Neural cell (in vitro differentiated cells): ENCODE measurements around the gene MAMDC4.

Source experiments
- EP300 ChIP-seq: fragments of 450-650 bp; conservative IDR thresholded peaks from 2 replicates; pipeline ENCODE4 v1.6.1; 2014; ENCODE audit warnings: antibody characterized with exemption, mild to moderate bottlenecking, moderate library complexity; ENCODE audit not compliant: poor library complexity, severe bottlenecking
- EZH2 ChIP-seq: fragments of 200-600, 300-800 bp; shearing (Covaris generic), sonication (generic); IDR thresholded peaks from 2 replicates; pipeline ENCODE4 v1.6.1; 2014; ENCODE audit warnings: antibody characterized with exemption, low read length, borderline replicate concordance, mild to moderate bottlenecking; ENCODE audit not compliant: insufficient read depth, poor library complexity, severe bottlenecking
- POLR2AphosphoS5 ChIP-seq: IDR thresholded peaks from 2 replicates; pipeline ENCODE4 v1.6.1; 2012
- SMC3 ChIP-seq: fragments of 450-650 bp; conservative IDR thresholded peaks from 2 replicates; pipeline ENCODE4 v1.6.1; 2014; ENCODE audit warnings: antibody characterized with exemption, mild to moderate bottlenecking, moderate library complexity; ENCODE audit not compliant: poor library complexity
- TAF1 ChIP-seq: IDR thresholded peaks from 2 replicates; pipeline ENCODE4 v1.6.1; 2012; ENCODE audit warnings: low read depth
- TF ChIP-seq, protein P1 (sequence below): fragments of 450-650 bp; IDR thresholded peaks from 2 replicates; pipeline ENCODE4 v1.5.1; 2014; ENCODE audit warnings: antibody characterized with exemption, mild to moderate bottlenecking, moderate library complexity; ENCODE audit not compliant: poor library complexity, severe bottlenecking
- TF ChIP-seq, protein P2 (sequence below): IDR thresholded peaks from 2 replicates; pipeline ENCODE4 v1.6.1; 2012; ENCODE audit warnings: borderline replicate concordance

DNA sequence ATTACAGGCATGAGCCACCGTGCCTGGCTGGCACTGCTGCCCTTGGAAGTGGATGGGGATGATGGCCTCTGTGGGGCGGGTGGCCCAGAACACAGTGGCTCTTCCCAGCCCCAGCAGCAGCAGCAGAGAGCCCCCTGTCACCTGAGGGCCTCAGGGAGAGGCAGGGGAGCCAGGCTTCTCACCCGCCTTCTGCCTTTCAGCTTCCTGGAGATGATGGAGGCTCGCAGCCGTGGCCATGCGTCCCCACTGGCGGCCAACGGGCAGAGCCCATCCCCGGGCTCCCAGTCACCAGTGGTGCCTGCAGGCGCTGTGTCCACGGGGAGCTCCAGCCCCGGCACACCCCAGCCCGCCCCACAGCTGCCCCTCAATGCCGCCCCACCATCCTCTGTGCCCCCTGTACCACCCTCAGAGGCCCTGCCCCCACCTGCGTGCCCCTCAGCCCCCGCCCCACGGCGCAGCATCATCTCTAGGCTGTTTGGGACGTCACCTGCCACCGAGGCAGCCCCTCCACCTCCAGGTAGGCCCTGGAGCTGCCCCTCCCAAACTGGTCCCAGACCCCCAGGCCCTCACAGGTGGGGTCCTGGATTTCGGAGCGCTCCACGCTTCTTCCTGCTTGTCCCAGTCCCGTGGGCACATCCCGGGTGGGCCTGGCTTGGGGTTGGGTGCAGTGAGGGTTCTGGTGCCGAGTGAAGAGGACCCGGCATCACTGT is 14.8 kb upstream of the MAMDC4 start:
- no peak for TF ChIP-seq EZH2
- TF ChIP-seq, protein P1, sequence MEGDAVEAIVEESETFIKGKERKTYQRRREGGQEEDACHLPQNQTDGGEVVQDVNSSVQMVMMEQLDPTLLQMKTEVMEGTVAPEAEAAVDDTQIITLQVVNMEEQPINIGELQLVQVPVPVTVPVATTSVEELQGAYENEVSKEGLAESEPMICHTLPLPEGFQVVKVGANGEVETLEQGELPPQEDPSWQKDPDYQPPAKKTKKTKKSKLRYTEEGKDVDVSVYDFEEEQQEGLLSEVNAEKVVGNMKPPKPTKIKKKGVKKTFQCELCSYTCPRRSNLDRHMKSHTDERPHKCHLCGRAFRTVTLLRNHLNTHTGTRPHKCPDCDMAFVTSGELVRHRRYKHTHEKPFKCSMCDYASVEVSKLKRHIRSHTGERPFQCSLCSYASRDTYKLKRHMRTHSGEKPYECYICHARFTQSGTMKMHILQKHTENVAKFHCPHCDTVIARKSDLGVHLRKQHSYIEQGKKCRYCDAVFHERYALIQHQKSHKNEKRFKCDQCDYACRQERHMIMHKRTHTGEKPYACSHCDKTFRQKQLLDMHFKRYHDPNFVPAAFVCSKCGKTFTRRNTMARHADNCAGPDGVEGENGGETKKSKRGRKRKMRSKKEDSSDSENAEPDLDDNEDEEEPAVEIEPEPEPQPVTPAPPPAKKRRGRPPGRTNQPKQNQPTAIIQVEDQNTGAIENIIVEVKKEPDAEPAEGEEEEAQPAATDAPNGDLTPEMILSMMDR = no peak
- no peak for TF ChIP-seq TAF1
- TF ChIP-seq, protein P2, sequence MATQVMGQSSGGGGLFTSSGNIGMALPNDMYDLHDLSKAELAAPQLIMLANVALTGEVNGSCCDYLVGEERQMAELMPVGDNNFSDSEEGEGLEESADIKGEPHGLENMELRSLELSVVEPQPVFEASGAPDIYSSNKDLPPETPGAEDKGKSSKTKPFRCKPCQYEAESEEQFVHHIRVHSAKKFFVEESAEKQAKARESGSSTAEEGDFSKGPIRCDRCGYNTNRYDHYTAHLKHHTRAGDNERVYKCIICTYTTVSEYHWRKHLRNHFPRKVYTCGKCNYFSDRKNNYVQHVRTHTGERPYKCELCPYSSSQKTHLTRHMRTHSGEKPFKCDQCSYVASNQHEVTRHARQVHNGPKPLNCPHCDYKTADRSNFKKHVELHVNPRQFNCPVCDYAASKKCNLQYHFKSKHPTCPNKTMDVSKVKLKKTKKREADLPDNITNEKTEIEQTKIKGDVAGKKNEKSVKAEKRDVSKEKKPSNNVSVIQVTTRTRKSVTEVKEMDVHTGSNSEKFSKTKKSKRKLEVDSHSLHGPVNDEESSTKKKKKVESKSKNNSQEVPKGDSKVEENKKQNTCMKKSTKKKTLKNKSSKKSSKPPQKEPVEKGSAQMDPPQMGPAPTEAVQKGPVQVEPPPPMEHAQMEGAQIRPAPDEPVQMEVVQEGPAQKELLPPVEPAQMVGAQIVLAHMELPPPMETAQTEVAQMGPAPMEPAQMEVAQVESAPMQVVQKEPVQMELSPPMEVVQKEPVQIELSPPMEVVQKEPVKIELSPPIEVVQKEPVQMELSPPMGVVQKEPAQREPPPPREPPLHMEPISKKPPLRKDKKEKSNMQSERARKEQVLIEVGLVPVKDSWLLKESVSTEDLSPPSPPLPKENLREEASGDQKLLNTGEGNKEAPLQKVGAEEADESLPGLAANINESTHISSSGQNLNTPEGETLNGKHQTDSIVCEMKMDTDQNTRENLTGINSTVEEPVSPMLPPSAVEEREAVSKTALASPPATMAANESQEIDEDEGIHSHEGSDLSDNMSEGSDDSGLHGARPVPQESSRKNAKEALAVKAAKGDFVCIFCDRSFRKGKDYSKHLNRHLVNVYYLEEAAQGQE = no peak
- no peak for TF ChIP-seq EP300
- TF ChIP-seq SMC3 = no peak
- TF ChIP-seq POLR2AphosphoS5 = no peak
